ENCODE data around the gene TRAF3. TPM values are rescaled to one million over a fixed set of nuclear protein-coding genes. Genes with fewer than 3 reads are reported as not detected.
"Not testable (repeated sequence)": the region's sequence is repeated elsewhere in the genome, so short reads cannot be mapped to it uniquely, and the experiment has no call there.

TRAF3 gene
- total RNA-seq, 1 donor from 2014 or later, result 26.3 TPM

- peaks cover 1% of the 10 kb centered on the region for H3K4me1 Mint-ChIP-seq (ENCODE audit: low read depth)
- no peak overlapping the region for H3K27ac Mint-ChIP-seq
- H3K4me3 Mint-ChIP-seq (ENCODE audit: low read depth), result no peak overlapping the region
- H3K27me3 Mint-ChIP-seq, result peaks cover 20% of the 10 kb centered on the region
- TF ChIP-seq CTCF (IDR thresholded peaks at IDR 0.05; ENCODE audit: unreplicated experiment), result no peak
- no peaks in the 10 kb centered on the region for H3K36me3 Mint-ChIP-seq (ENCODE audit: insufficient read depth)
- H3K9me3 Mint-ChIP-seq (ENCODE audit: low read depth), result no peaks in the 10 kb centered on the region
- DNase-seq (ENCODE audit: low spot score, unreplicated experiment), result no peak
Measured at GRCh38 chr14:102761206-102761605, 16.0 kb upstream of the TRAF3 start.

GRCh38 chr14:102764220-102764671 is 13.0 kb upstream of the TRAF3 start:
- Mint-ChIP-seq H3K4me3 (ENCODE audit: low read depth) (no peak overlapping the region), H3K9me3 (ENCODE audit: low read depth) (no peaks in the 10 kb centered on the region), H3K4me1 (ENCODE audit: low read depth) (peaks cover 1% of the 10 kb centered on the region), H3K36me3 (ENCODE audit: insufficient read depth) (no peaks in the 10 kb centered on the region), H3K27ac (no peak overlapping the region), H3K27me3 (peaks cover 18% of the 10 kb centered on the region)
- DNase-seq (ENCODE audit: low spot score, unreplicated experiment), result no peak
- no peak for TF ChIP-seq CTCF (IDR thresholded peaks at IDR 0.05; ENCODE audit: unreplicated experiment)

GRCh38 chr14:102765770-102766169 is 11.5 kb upstream of the TRAF3 start:
- not testable (repeated sequence) for H3K36me3 Mint-ChIP-seq (ENCODE audit: insufficient read depth); H3K9me3 Mint-ChIP-seq (ENCODE audit: low read depth); H3K4me1 Mint-ChIP-seq (ENCODE audit: low read depth); H3K4me3 Mint-ChIP-seq (ENCODE audit: low read depth); H3K27ac Mint-ChIP-seq; DNase-seq (ENCODE audit: low spot score, unreplicated experiment); H3K27me3 Mint-ChIP-seq

GRCh38 chr14:102768223-102769048 is 8.8 kb upstream of the TRAF3 start:
- H3K36me3 Mint-ChIP-seq (ENCODE audit: insufficient read depth), result no peaks in the 10 kb centered on the region
- no peaks in the 10 kb centered on the region for H3K27me3 Mint-ChIP-seq
- TF ChIP-seq CTCF (IDR thresholded peaks at IDR 0.05; ENCODE audit: unreplicated experiment), result no peak
- DNase-seq (ENCODE audit: low spot score, unreplicated experiment), result no peak
- no peak overlapping the region for H3K4me3 Mint-ChIP-seq (ENCODE audit: low read depth)
- H3K4me1 Mint-ChIP-seq (ENCODE audit: low read depth), result no peaks in the 10 kb centered on the region
- H3K9me3 Mint-ChIP-seq (ENCODE audit: low read depth), result no peaks in the 10 kb centered on the region
- H3K27ac Mint-ChIP-seq, result no peak overlapping the region

- DNase-seq (ENCODE audit: low spot score, unreplicated experiment), result no peak
- no peak overlapping the region for H3K4me3 Mint-ChIP-seq (ENCODE audit: low read depth)
Measured at GRCh38 chr14:102769049-102769327, 8.3 kb upstream of the TRAF3 start.

More at GRCh38 chr14:102769049-102769327, 8.3 kb upstream of the TRAF3 start:
- no peaks in the 10 kb centered on the region for H3K36me3 Mint-ChIP-seq (ENCODE audit: insufficient read depth)
- TF ChIP-seq CTCF (IDR thresholded peaks at IDR 0.05; ENCODE audit: unreplicated experiment), result no peak
- no peaks in the 10 kb centered on the region for H3K9me3 Mint-ChIP-seq (ENCODE audit: low read depth)
- no peaks in the 10 kb centered on the region for H3K27me3 Mint-ChIP-seq
- H3K27ac Mint-ChIP-seq, result no peak overlapping the region
- no peaks in the 10 kb centered on the region for H3K4me1 Mint-ChIP-seq (ENCODE audit: low read depth)
